COLO668 (cell line): ENCODE measurements around the gene SNURF.
"Not testable (repeated sequence)": the region's sequence is repeated elsewhere in the genome, so short reads cannot be mapped to it uniquely, and the experiment has no call there.

Experiments
- DNase-seq: peaks from one replicate; lab custom pipeline; 2025; ENCODE audit not compliant: unreplicated experiment; lab: John Stamatoyannopoulos, UW

SNURF gene, protein sequence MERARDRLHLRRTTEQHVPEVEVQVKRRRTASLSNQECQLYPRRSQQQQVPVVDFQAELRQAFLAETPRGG

DNA sequence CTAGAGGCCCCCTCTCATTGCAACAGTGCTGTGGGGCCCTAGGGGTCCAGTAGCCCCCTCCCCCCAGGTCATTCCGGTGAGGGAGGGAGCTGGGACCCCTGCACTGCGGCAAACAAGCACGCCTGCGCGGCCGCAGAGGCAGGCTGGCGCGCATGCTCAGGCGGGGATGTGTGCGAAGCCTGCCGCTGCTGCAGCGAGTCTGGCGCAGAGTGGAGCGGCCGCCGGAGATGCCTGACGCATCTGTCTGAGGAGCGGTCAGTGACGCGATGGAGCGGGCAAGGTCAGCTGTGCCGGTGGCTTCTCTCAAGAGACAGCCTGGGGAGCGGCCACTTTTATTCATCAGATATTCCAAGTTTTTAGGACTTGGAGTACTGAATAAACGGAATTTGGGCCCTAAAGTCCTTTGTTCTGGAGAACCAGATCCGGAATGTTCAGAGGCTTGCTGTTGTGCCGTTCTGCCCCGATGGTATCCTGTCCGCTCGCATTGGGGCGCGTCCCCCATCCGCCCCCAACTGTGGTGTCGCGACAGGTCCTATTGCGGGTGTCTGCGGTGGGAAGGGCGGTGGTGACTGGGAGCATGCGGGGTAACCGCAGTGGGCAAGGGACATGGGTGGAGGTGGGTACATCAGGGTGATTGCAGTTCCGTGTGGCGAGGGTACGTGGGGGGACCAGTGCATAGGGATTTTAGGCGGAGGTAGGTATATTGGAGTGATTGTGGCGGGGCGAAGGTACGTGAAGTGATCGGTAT is at the start of gene SNURF, which contains the start of gene SNRPN:
TSS of gene SNURF (plus strand) at position 205 of the 748 bp plus-strand sequence. CDS start at position 267, 62 bp downstream.
TSS of gene SNRPN (plus strand) at position 205 of the 748 bp plus-strand sequence. CDS start 19,467 bp downstream, outside the sequence.
- peak; percentile 84 for DNase-seq

DNA sequence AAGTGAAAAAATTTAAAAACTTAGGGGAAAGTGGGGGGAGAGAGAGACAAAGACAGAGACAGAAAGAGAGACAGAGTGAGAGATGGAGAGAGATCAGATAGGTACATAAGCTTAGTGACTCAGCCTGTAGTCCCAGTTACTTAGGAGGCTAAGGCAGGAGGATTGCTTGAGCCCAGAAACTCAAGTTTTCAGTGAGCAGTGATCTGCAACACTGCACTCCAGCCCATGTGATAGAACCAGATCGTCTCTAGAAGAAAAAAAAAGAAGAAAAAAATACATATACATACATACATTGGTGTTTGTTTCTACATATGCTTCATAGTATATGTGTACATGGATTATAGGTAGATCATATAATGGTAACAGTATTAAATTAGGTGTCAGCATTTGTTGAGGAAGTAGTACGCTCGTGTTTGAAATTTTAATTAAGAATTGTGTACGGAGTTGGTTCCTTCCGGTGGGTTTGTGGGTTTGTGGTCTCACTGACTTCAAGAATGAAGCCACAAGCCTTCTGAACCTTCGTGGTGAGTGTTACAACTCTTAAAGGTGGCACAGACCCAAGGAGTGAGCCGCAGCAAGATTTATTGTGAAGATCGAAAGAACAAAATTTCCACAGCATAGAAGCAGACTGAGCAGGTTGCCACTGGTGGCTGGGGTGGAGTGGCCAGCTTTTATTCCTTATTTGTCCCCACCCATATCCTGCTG is 38.3 kb upstream of the SNURF start:
- DNase-seq: no peak

DNA sequence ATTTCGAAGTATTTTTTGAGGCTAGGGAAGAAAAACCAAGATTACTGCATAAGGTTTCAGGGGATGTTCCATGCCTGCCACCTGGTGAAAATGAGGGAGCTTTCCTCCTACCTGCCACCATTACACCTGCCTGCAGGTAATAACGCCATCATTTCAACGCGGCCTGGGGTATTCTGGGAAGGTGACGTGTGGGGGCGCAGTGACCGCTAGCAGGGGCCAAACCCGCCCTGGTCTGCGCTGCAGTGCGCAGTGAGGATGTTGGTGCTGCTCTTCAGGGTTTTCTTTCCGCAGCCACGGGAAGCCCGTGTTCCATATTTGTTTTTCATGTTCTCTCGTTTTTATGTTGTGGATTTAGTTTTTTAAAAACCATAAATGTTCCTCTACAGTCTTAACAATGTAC is 37.4 kb upstream of the SNURF start:
- DNase-seq: no peak

DNA sequence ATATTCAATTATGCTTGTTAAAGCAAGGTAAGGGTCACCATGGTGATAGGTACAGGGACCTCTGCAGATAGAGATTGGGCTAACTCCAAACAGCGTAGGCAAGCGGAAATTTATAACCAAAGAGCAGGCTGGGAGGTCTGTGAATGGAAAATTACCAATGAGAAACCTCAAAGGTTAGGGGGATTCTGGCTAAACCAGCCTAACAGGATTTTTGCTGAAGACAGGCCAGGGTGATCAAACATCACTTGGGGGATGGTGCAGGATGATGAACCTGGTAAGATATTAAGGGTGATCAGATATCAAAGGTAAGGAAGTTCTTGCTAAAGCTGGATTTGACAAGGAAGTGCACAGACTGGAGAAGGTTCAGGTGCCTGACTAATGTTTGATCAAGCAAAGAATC is 35.3 kb upstream of the SNURF start:
- DNase-seq: peak; percentile 10

DNA sequence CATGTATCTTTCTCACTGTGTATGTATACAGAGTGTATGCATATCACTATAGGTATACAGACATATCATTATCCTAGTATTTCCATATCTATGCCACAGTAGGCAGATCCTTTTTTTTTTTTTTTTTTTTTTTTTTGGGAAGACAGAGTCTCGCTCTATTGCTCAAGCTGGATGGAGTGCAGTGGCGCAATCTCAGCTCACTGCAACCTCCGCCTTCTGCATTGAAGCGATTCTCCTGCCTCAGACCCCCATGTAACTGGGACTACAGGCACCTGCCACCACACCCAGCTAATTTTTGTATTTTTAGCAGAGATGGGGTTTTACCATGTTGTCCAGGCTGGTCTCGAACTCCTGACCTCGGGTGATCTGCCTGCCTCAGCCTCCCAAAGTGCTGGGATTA is 32.0 kb upstream of the SNURF start:
- not testable (repeated sequence) for DNase-seq

DNA sequence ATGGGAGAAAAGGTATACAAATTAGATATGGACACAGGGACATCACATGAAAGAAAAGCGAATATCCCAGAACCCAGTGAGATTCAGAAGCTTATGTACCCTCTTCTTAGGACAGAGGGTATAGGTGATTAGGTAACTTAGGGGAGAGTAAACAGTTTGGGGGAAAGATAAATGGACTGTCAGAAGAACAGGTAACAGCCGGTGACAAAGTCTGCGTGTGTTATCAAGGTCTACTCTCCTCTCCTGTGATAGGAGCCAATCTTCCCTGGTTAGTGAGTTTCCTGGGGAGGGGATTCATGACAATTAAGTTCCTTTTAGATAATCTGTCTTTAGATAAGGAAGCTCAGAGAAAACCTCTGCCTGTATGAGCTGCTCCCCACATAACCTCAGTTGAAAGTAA is 30.6 kb upstream of the SNURF start:
- no peak for DNase-seq

DNA sequence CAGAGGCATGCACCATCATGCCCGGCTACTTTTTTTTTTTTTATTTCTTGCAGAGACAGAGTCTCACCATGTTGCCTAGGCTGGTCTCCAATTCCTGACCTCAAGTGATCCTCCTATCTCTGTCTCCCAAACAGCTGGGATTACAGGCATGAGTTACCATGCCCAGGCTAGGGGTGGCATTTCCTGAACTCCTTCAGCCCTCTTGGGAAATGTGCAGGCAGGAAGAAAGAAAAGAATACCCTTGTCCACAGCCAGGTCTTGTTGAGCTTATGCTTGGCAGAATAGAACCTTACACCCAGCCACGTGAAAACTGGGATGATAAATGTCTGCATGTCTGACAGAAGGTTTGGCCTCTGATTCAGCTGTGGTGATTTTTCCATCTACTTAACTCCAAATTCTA is 30.2 kb upstream of the SNURF start:
- no peak for DNase-seq

DNA sequence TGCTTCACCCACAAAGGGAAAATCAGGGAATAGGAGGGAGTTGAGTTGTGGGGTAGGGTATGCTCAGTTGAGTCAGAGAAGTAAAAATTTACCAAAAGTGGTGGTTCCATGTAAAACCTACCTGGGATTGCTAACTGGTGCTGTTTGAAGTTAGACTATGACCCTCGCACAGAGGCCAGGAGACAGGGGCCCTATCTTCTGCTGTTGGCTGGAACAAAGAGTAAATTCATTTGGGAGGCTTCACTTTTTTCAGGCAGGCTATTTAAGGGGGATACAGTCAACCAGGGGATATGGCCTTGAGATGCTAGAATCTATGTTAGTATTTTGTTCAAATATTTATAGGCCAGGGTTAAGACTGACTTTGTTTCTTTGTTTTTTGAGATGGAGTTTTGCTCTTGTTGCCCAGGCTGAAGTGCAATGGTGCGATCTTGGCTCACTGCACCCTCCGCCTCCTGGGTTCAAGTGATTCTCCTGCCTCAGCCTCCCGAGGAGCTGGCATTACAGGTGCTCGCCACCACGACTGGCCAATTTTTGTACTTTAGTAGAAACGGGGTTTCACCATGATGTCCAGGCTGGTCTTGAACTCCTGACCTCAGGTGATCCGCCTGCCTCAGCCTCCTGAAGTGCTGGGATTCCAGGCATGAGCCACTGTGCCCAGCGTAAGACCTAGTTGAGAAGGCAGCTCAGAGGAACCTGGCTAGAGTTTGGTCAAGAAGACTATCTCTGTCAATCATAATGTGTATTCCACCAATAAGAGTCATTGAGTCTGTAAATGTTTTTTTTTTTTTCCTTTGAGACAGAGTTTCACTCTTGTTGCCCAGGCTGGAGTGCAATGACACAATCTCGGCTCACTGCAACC is 22.7 kb upstream of the SNURF start:
- DNase-seq: not testable (repeated sequence)

DNA sequence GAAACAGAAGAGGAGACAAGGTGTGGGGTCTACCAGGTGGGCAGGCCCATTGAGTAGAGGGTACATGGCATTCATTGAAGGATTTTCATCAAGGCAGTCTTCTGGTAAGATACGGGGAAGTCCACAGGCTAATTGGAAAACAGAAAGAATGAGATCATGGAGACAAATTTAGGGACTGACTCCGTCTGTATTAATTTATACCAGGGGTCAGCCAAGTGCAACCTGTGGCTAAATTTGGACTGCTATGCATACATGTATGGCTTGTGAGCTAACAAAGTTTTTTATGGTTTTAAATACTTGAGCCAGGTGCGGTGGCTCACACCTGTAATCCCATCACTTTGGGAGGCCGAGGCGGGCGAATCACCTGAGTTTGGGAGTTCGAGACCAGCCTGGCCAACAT is 21.1 kb upstream of the SNURF start:
- no peak for DNase-seq

DNA sequence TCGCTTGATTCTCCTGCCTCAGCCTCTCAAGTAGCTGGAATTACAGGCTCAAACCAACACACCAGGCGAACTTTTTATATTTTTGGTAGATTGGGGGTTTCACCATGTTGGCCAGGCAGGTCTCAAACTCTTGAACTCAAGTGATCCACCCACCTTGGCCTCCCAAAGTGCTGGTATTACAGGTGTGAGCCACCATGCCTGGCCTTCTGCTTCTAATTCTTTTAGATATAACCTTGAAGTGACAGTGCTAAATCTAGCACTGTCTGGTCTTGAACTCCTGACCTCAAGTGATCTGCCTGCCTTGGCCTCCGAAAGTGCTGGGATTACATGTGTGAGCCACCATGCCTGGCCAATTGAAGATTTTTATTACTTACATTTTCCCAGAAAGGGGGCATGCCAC is 16.6 kb upstream of the SNURF start:
- DNase-seq: not testable (repeated sequence)

DNA sequence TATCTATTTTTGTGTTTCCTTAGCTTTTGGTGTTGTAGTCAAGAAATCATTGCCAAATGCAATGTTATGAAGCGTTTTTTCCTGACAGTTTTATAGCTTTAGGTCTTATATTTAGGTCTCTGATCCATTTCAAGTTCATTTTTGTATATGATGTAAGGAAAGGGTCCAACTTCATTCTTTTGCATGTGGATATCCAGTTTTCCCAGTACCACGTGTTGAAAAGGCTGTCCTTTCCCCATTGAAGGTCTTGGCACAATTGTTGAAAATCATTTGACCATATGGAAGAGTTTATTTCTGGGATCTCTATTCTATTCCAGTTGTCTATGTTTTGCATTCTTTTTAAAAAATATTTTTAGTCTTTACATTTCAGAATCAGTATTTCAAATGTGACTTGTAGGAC is 14.6 kb upstream of the SNURF start:
- DNase-seq: no peak

DNA sequence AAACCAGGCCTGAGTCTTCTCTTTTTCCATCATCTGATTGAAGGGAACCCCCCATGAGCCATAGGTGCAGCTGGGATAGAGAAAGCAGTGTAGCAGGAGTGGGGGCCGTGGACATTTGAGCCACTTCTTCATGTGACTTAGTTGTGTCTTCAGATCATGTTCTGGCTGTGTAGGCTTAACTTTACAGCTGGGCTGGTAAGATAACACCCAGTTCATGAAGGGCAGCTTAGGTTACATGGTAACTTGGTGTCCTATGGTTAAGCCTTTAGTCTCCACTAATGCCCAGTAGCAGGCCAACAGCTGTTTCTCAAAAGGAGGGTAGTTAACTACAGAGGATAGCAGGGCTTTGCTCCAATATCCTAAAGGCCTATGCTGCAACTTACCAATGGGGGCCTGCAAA is 11.4 kb upstream of the SNURF start:
- no peak for DNase-seq

DNA sequence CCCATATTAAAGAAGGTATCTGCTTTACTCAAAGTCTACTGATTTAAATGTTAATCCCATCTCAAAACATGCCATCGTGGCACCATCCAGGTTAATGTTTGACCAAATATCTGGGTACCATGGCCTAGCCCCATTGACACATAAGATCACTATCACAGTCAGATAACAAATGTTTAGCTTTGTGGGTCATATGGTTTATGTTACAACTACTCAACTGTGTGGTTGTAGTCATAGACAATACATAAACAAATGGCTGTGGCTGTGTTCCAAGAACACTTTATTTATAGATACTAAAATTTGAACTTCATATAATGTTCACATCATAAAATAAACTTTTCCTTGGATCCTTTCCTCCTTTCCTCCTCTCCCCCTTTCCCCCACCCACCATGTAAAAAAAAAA is 9.8 kb upstream of the SNURF start:
- peak; percentile 5 for DNase-seq

DNA sequence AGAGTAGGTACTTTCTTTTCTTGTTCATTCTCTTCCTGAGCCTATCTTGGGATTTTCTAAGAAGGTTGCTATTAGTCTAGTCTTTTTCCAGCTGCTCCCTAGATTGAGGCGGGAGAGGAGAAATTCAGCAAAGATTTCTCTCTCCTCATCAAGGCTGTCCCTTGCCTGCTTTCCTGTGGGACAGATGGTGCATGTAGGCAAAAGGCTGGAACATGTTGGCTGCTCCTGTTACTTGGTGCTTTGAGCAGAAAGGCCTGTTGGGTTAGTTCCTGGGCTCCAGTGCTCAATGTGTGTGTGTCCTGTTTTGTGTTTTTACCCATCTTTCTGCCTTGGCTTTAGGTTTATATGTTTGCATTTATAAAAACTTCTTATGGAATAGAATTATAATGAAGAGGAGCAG is 9.1 kb upstream of the SNURF start:
- DNase-seq: no peak

DNA sequence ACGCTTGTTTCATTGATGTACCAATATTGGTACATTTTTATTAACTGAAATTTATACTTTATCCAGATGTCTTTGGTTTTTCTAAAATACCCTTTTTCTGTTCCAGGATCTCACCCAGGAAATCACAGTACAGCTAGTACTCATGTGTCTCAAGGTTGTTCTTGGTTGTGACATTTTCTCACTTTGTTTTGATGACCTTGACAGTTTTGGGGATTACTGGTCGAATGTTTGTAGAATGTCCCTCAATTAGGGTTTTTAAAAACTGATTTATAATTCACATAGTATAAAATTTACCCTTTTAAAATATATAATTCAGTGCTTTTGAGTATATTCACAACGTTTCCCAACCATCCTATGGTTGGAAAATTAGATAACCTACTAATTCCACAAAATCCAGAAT is 6.3 kb upstream of the SNURF start:
- DNase-seq: no peak

DNA sequence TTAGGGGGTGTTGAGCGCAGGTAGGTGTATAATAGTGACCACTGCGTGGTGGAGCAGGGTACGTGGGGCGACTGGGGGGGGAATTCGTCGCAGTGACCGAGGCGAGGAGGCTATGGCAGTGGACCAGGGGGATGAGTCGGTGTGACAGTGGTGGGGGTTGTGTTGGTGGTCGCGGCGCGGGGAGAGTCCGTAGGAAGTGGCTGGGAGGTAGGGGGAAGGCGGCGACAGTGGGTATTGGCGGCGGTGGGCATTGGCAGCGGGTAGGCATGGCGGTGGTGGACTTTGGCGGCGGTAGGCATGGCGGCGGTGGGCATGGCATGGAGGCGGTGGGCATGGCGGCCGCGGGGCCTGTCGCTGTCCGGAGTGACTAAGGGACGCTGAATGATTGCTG is 739 bp downstream of the SNURF start:
- peak; percentile 35 for DNase-seq

DNA sequence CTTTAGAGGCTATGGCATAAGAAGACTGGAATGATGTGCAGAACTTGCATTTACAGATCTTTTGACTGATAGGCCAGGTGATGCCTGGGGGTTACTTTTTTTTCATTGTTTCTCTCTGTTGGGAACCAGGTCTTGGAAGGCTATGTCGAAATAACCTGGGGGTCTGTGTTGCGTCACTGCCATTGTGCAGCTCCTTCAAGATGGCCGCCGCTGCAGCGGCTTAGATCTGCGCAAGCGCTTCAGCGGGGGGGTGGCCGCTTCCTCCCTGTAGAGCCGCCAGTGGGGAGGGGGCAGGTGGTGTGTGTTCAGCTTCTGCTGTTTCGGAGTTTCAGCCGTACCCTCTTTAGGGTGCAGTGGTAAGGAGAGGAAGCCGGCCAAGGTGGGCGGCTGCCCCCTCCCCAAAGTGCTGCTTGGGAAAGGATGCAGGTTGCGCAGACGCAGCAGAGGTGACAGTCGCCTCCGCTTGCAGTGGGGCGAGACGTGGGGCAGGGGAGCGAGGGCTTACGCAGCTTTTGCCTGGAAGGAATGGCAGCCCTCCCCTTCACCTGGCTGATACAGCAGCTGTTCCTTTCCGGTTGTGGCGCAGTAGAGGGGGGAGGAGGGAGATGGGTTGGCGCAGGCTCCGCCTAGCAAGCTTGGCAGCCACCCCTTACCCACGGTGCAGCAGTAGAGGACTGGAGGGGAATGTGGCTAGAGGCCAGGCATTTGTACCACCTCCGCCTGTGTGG is 1.5 kb downstream of the SNURF start:
- peak; percentile 88 for DNase-seq

DNA sequence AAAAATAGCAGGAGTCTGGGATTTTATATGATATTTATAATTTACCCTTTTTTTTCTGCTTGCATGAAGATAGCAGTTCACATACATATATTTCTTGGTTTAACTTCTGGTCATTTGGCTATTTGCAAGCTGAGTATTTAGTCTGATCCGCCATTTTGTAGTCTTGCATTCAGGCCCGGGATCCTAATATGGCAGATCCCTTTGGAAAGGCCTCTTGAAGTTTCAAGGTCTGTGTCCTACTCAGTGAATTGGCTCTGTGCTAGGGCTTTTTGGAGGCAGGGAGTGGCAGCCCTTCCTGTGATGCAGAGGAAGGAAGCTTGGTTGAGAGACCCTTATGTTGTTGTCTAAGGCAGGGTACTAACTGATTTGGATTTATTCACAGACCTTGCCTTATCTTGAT is 2.9 kb downstream of the SNURF start:
- no peak for DNase-seq

DNA sequence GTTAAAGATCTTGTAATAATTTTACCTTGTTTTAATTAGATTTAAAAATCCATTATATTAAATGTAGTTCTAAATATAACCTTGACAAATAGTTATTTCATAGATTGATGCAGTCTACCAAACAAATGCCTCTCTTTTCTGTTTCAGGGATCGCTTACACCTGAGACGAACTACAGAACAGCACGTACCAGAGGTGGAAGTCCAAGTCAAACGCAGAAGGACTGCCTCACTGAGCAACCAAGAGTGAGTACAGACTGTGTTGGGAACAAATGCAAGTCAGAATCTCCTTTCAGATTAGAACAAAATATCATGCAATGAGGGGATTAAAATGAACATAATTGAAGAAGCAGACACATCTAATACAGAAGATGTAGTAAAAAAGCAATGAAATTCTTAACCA is 7.2 kb downstream of the SNURF start:
- DNase-seq: no peak

DNA sequence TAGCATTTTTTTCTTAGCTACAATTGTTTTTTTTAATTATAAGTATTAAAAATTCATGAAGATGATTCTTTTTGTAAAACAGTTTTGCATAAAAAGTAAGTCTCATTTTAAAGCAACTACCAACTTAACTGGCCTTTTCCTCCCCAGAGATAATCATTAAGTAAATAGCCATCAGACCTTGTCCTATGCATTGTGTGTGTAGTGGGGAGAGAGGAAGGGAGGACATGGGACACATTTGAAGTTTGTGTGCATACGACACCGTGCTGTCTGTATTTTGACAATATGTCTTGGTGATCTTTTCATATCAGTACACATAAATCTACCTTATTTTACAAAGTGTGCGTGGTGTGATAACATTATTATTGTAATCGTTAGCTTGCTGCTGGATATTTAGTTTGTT is 8.1 kb downstream of the SNURF start:
- no peak for DNase-seq
